NK-92 treated with Interleukin-12 subunit alpha and Interleukin-12 subunit beta, amount 100 ng/mL, for 24 hours (cell line): Measurements from ENCODE around the gene PI4KB.

Experiments used
- DNase-seq: peaks from one replicate; lab custom pipeline; 2025; lab: John Stamatoyannopoulos, UW

The PI4KB gene

GRCh38 chr1:151346082-151346768, 19.0 kb upstream of the PI4KB start:
- no peak for DNase-seq

- no peak for DNase-seq
Observed at GRCh38 chr1:151344291-151344690, 17.1 kb upstream of the PI4KB start.

- no peak for DNase-seq
Observed at GRCh38 chr1:151343587-151343986, 16.4 kb upstream of the PI4KB start.

- no peak for DNase-seq
Observed at GRCh38 chr1:151342569-151342968, 15.4 kb upstream of the PI4KB start.

- DNase-seq = no peak
Observed at GRCh38 chr1:151342021-151342420, 14.8 kb upstream of the PI4KB start.

GRCh38 chr1:151340870-151341754, 13.9 kb upstream of the PI4KB start:
- DNase-seq = no peak

- DNase-seq = no peak
Observed at GRCh38 chr1:151336556-151336955, 9.3 kb upstream of the PI4KB start.

GRCh38 chr1:151334822-151335221, 7.6 kb upstream of the PI4KB start:
- DNase-seq = no peak

- DNase-seq = no peak
Observed at GRCh38 chr1:151327903-151328674, 873 bp upstream of the PI4KB start.

- peak; percentile 62 for DNase-seq
Observed at GRCh38 chr1:151326619-151327222, 495 bp downstream of the PI4KB start.

GRCh38 chr1:151325646-151326429, 1.4 kb downstream of the PI4KB start:
- no peak for DNase-seq

- no peak for DNase-seq
Observed at GRCh38 chr1:151325231-151325630, 2.0 kb downstream of the PI4KB start.

- no peak for DNase-seq
Observed at GRCh38 chr1:151324390-151324930, 2.8 kb downstream of the PI4KB start.

GRCh38 chr1:151318975-151319374, 8.2 kb downstream of the PI4KB start:
- DNase-seq = no peak

GRCh38 chr1:151315565-151316235, 11.5 kb downstream of the PI4KB start:
- DNase-seq = no peak

- DNase-seq = no peak
Observed at GRCh38 chr1:151314137-151314875, 12.9 kb downstream of the PI4KB start.

- DNase-seq = no peak
Observed at GRCh38 chr1:151313501-151313900, 13.7 kb downstream of the PI4KB start.

GRCh38 chr1:151312826-151313225, 14.4 kb downstream of the PI4KB start:
- no peak for DNase-seq

- no peak for DNase-seq
Observed at GRCh38 chr1:151312411-151312810, 14.8 kb downstream of the PI4KB start.
